PC-9 (cell line): Measurements from ENCODE around the gene KIAA1217.

Source experiments
- CTCF ChIP-seq: fragments of 200-600 bp; sonication (generic); conservative IDR thresholded peaks from 2 replicates; pipeline ENCODE4 v1.6.1; 2017; ENCODE audit warnings: mixed run types, antibody characterized with exemption, mild to moderate bottlenecking, moderate library complexity
- EZH2 ChIP-seq: fragments of 200-600 bp; sonication (generic); IDR thresholded peaks from 2 replicates; pipeline ENCODE4 v1.8.0; 2017; ENCODE audit warnings: antibody characterized with exemption, low read depth

DNA sequence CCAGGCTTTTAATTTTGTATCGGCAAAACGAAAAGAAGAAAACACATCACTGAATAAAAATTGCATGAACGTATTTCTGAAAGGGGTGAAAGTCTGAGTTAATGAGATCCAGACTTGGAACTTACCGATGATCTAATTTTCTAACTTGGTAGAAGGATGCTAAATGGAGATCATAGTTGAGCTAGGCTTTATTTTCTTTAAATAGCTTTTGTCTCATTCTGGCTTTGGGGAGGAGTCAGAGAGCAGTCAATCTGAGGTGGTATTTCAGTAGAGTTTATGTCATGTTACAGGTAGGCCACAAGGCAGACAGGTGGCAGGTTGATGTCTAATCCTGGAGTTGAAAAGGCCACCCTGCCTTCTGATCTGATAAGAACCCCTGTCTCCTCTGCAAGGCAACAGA is 161.9 kb downstream of the KIAA1217 start:
- TF ChIP-seq EZH2 (no peak), CTCF (no peak)
